Islet precursor cell (in vitro differentiated cells): ENCODE results near the gene LCP2.
"Not testable (repeated sequence)": the region's sequence is repeated elsewhere in the genome, so short reads cannot be mapped to it uniquely, and the experiment has no call there.

Experiments used
- DNase-seq: peaks from one replicate; pipeline ENCODE4 v3.0.0-alpha.2; 2018

LCP2 gene

GRCh38 chr5:170270293-170271069, 27.1 kb downstream of the LCP2 start:
- DNase-seq = peak; percentile 42

- peak; percentile 9 for DNase-seq
Observed at GRCh38 chr5:170269579-170269978, 28.0 kb downstream of the LCP2 start.

GRCh38 chr5:170268884-170269283, 28.7 kb downstream of the LCP2 start:
- DNase-seq = peak; percentile 62

- DNase-seq = peak; percentile 46
Observed at GRCh38 chr5:170268153-170268689, 29.4 kb downstream of the LCP2 start.

DNA sequence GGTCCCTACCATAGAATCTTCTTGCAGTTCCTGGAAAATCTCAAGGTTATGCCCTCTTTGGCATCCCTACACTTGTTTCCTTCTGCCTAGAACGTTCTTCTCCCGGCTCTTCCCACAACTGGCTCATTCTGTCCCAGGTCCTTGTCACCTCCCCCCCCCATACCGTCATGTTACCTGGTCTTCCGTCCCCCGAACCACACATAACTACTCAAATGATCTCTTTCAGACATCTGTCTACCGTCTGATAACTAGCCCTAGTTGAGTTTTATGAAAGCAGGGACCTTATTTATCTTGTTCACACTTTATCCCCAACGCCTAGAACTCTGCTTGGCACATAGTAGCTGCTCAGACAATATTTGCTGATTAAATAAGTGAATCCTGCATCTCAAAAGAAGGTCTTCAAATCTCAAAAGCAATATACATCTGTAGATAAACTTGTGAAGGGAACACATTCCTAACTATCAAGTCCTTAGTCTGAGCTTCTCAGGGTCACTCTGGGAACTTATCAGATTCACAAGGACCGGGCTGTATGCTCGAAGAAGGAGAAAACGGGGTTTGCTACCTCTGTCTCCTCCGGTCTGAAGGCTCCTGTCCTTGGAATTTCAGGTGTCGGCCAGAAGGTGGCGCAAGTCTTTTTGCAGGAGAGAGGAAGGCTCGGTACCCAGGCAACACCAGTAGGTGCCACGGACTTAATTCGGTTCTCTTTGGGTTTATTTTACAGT, 30.0 kb downstream of the LCP2 start:
- DNase-seq = peak; percentile 77

DNA sequence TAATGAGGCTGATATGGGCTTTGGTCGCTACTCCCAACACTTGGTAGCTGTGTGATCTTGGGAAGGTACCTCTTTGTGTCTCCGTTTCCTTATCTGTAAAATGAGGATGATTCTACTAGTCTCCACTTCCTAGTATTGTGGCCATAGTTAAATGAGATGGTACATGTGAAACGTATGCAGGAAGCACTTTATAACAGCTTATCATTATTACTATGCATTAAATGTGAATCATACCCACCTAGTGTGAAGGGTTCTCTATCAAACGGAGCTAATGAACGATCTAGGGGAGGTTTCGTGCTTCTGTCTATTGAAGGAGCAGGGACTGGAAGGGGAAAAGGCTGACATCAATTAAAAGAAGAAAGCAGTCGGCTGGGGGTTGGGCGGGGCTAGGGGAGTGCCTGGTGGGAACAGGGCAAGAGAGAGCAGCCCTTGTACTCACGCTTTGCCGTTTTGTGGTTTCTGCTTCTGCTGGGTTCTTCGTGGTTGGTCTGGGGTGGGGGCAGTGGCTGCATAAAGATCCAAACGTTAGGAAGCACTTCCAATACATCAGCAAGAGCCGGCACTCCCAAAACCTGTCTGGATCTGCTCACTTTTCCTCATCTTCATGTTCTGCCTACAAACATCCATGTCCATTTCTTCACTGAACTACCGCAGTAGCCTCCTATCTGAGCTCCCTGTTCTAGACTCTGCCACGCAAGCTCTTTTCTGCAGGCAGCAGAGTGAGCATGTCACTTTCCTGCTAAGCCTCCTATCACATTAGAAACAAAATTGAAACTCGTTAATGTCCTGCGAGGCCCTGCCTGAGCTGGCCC, 30.8 kb downstream of the LCP2 start:
- peak; percentile 66 for DNase-seq

DNA sequence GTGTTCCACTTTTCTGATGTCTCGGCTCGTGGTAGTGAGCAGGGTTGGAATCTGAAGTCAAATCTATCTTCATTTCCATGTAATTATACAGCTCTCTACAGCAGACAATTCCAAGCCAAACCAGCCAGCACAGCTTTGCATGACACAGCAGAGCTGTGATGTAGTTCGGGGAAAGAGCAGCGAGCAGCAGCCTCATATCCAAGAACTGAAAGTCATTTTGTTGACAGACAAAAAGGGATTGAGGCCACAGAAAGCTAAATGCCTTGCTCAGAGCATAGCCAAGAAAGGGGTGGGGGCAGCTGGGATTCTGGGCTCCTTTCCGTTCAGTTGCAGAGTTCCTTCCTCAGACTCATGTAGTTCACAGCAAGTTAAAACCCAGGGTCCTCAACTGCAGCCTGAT, 32.1 kb downstream of the LCP2 start:
- peak; percentile 75 for DNase-seq

GRCh38 chr5:170263906-170264305, 33.7 kb downstream of the LCP2 start:
- peak; percentile 4 for DNase-seq

DNA sequence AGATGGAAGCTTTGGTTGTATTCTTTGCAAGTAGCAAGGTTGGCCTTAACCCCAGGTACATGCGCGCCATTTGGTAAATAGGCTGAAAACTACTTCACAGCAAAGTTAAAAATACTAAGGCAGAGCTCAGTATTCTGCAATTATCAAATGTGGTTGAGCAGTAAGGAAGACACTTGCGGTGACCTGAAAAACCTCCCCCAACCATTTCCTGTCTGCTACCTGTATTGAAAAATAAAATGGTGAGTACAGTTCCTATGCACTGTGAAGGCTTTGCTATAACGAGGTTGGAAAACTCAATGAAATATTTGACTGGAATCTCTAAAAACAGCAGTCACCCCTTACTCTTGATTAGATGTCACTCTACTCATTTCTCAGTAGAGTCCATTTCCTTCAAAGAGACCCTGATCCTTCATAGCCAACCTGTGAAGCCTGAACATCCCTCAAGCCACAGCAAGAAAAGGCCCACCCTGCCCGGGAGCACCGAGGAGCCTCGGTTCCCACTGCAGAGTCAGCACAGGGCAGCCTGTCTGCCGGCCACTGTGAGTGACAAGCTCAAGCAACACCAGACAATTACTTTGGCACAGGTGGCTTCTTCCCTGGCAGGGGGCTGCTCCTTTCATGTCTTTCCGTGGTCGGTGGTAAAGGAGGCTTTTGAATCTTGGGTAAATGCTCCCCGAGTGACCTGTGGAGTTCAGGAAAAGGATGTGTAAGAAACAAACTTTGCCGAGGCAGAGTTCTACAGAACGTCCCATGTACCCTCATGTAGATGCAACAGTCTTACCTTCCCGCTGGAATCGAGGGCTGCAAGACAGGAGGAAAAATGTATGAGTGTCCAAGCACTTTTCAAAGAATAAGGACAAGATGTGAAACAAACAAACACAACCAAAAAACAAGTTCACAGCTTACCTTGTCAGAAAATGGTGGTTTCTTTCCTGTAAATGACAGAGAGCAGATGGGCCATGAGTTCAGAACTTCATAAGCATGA, 35.2 kb downstream of the LCP2 start:
- peak; percentile 53 for DNase-seq

GRCh38 chr5:170261528-170262043, 36.0 kb downstream of the LCP2 start:
- DNase-seq = no peak

GRCh38 chr5:170257370-170257769, 40.2 kb downstream of the LCP2 start:
- no peak for DNase-seq

GRCh38 chr5:170256571-170256970, 41.0 kb downstream of the LCP2 start:
- no peak for DNase-seq

DNA sequence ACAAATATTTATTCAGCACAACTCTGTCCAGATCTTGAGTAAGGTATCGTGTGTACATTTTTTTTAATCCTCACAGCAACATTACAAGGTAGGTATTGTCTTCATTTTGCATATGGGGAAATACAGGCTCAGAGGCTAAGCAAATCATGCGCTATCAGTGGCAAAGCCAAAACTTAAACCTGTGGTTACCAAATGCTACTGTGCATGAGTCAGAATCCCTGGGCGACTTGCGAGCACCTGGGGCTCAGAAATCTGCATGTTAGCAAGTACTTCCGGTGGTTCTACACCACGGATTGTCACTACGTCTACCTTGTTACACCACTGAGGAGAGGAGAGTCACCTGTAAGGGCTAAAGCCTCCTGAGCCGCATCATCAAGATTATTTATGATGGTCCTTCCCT, 43.5 kb downstream of the LCP2 start:
- peak; percentile 74 for DNase-seq

GRCh38 chr5:170252720-170253350, 44.7 kb downstream of the LCP2 start:
- DNase-seq = no peak

DNA sequence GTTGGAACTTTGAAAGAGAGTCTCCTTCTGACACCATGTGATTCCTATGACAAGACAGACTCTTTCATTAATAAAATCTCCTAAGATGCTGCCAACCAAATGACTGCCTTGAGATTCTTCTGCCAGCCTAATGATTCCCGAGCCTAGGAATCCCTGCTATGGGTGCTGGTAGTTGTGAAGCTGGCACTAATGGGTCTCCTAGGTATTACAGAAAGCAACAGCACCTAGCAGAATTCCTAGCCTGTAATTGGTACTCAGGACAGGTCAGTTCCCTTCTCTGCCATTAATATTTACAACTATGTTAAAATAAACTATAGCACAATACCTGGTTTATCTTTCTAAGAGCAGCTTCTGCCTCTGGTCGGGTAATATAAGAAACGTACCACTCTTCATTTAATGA, 45.5 kb downstream of the LCP2 start:
- no peak for DNase-seq

DNA sequence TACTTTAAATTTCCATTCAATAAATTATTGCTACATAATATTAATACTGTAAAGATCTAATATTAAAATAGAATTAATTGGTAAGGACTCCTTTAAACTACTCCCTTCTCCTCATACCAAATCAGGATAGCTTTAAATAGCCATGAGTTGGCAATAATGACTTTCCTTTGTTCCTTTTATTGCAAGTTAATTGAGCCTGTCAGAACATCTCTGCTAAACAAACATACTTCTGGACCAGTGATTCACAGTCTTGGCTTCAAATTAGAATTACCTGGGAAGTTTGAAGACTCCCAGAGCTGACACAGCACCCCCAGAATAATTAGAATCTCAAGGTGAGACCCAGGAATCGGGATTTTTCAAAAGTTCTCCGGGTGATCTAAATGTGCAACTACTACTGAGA, 46.1 kb downstream of the LCP2 start:
- DNase-seq = no peak

GRCh38 chr5:170250810-170251317, 46.7 kb downstream of the LCP2 start:
- DNase-seq = no peak

DNA sequence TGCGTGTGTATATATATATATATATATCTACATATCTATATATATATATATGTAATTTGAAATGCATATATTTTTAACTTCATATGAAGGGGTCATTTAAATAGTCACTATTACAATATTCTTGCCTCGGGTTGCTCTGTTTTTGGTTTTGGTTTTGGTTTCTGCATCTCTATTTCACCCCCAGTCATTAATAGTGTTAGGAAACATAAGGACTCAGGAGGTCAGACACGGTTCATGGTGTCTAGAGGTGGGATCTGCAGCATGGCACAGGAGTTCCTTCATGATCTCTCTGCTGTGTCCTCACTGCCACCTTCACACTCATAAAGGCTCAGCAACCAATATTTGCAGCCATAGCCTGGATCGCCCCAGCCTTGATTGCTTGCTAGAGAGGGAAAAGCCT, 48.2 kb downstream of the LCP2 start:
- no peak for DNase-seq

DNA sequence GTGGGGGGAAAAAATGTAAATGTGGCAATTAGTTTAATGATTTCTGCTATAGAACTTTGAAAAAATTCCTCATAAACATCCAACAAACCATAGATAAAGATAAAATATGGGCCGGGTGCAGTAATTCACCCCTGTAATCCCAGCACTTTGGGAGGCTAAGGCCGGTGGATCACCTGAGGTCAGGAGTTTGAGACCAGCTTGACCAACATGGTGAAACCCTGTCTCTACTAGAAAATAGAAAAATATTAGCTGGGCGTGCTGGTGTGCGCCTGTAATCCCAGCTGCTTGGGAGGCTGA, 48.7 kb downstream of the LCP2 start:
- DNase-seq = not testable (repeated sequence)

DNA sequence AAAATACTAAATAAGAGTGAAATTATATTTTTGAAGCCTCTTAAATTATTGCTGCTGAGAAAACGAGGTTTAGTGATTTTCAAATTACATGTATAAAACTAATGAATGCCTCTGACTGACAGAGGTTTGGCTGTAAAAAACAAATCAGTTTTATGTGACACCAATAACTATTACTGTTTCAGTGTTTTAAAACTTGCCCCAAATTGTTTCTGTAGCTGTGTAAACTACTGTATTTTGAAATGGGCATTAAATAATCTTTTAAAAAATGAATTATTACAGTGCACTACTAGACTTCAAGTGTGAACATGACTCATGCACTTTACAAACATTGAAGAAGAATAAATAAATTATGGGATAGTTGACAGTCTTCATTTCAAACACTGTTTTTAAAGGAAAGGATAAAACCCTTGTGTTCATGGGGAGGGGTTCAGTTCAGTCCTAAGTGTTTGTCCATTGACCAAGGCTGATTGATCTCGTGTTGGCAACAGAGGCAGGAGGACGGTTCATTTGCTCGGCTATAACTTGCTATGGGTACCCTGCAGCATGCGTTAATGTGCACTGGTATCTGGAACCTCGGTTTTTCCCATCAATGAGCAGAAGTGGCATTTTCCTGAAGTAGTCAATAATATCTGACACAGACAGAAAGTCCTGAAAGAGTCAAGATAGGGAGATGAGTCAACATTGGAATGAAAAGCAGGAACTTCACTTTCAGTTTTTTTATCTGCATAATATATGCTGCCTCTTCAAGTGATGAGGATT, 49.2 kb downstream of the LCP2 start:
- no peak for DNase-seq
